ENCODE results near the gene ENOPH1.
"Not testable (repeated sequence)": the region's sequence is repeated elsewhere in the genome, so short reads cannot be mapped to it uniquely, and the experiment has no call there.

The ENOPH1 gene

DNA sequence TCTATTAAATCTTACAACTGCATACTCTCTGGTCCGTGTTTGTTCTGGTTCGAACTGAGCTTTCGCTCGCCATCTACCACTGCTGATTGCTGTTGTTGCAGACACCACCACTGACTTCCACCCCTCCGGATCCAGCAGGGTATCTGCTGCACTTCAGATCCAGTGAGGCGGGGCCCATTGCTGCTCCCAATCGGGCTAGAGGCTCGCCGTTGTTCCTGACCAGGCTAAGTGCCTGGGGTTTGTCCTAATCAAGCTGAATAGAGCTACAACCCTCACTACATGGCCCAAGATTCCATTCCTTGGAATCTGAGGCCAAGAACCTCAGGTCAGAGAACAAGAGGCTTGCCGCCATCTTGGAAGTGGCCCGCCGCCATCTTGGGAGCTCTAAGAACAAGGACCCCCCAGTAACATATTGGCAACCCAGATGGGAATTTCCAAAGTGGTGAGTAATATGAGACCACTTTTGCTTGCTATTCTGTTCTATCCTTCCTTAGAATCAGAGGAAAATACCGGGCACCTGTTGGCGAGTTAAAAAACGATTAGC lies 43.3 kb downstream of the ENOPH1 start:
- no peak for DNase-seq (ENCODE audit: low spot score)

GRCh38 chr4:82475931-82476330 lies 45.5 kb downstream of the ENOPH1 start:
- DNase-seq (ENCODE audit: low spot score) = not testable (repeated sequence)

- DNase-seq (ENCODE audit: low spot score) = not testable (repeated sequence)
These were observed 47.1 kb downstream of the ENOPH1 start for GRCh38 chr4:82477469-82477868.

DNA sequence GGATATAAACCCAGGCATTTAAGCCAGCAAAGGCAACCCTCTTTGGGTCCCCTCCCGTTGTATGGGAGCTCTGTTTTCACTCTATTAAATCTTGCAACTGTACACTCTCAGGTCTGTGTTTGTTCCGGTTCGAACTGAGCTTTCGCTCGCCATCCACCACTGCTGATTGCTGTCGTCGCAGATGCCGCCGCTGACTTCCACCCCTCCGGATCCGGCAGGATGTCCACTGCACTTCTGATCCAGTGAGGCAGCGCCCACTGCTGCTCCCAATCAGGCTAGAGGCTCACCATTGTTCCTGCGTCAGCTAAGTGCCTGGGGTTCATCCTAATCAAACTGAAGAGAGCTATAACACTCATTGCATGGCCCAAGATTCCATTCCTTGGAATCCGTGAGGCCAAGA lies 49.2 kb downstream of the ENOPH1 start:
- no peak for DNase-seq (ENCODE audit: low spot score)

- no peak for DNase-seq (ENCODE audit: low spot score)
These were observed 50.5 kb downstream of the ENOPH1 start for GRCh38 chr4:82480771-82481505.

DNA sequence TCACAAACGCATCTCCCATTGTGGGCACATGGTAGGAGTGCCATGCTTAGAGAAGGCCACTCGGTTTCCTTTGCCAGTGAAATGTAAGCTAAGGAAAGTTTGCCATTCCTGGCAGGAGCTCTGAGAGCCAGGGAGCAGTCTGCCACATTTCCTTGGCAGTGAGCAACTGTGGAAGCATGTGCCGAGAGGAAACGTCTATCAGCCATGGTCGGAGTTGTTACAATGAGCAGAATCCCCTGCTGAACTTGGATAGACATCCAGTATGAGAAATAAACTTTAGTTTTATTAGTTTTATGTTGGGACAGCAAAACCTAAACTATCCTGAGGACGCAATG lies 51.1 kb downstream of the ENOPH1 start:
- DNase-seq (ENCODE audit: low spot score) = no peak

DNA sequence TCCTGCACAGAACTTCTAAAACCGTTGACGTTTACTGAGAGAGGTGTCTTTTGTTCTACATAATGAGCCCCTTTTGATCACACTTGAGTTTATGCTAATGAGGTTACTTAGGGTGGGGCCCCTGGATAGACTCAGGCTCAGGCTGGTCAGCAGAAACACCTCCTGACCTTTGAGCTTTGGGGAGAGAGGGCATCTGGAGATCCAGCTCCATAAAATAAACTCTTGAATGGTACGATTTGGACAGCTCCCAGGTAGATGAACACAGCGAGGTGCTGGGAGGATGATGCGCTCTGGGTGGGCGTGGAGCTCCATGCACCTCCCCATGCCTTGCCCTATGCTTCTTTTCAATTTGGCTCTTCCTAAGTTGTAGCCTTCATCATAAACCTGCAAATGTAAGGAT lies 52.0 kb downstream of the ENOPH1 start:
- DNase-seq (ENCODE audit: low spot score) = no peak

GRCh38 chr4:82484996-82485783 lies 54.8 kb downstream of the ENOPH1 start:
- DNase-seq (ENCODE audit: low spot score) = no peak

- no peak for DNase-seq (ENCODE audit: low spot score)
These were observed 58.7 kb downstream of the ENOPH1 start for GRCh38 chr4:82489076-82489475.

DNA sequence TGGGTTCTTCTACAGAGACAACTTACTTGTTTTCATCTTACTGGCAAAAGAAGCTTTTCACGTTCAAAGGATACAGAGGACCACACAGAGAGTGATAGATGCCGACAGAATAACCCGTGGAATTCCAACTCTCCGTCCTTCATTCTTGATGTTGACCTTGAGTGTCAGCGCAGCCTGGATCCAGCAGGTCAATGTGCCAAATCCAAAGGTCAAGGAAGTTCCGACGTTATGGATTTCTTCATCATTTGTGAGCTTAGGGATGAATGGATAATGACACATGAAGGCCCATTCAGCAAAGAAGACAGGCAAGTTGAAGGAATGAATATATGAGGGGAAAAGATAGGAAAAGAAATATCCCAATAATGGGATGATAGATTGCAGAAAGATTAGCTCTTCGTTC lies 59.6 kb downstream of the ENOPH1 start:
- DNase-seq (ENCODE audit: low spot score) = no peak

DNA sequence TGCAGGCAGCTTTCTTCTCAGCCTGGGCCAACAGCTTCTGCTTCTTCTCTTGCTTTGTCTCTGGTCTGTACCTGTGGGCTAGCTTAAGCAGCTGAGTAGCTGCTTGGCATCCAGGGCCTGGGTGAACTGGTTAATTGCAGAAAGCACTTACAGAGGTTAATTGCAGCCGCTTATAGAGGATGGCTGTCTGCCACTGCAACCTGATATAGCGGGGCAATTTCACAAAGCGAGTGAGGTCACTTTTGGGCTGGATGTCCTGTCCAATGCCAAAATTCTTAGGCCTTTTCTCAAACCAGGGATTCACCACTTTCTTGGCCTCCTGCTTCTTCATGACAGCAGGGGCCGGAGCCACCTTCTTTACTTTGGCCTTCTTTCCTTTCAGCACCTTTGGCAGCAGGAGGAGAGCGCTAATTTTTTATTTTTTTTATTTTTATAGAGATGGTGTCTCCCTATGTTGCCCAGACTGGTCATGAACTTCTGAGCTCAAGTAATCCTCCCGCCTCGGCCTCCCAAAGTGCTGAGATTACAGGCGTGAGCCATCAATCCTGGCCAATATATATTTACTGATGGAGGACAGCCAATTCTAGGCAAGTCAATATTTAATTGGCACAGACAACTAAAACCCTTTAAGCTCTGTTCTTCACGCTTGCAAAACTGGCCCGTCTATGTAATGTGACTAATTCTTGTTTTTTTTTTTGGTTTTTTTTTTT lies 61.0 kb downstream of the ENOPH1 start:
- DNase-seq (ENCODE audit: low spot score) = no peak

DNA sequence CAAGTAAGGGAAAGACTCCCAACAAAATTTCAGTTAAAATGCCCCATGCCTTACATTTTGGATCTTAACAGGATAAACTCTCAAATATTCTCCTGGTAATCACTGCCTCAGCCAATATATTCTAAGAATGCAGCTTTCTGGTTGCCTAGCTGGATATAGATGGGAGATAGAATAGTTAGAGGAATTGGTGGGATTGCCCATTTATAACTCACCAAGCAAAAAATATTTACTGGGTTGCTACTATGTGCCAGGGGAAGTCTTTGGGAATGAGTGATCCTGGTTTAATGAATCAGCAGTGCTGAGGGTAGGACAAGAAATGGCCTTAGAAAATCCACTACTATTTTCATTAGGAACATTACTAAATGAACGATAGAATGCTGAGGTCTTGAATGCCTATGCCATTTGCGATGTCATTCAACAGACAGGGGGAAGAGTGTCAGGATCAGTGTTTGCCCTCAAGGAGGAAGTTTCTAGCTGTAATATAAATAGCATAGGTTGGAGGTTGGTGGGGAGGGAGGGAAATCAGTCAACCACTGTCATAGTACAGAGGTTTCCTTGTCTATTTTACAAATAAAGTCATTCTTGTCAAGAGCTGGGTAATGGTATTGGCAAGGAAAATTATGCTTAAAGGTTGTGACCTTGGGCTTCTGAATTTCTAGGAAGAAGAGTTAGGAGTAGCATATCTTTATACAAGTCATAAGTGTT lies 63.5 kb downstream of the ENOPH1 start:
- DNase-seq (ENCODE audit: low spot score) = no peak

GRCh38 chr4:82495666-82496065 lies 65.3 kb downstream of the ENOPH1 start:
- no peak for DNase-seq (ENCODE audit: low spot score)

DNA sequence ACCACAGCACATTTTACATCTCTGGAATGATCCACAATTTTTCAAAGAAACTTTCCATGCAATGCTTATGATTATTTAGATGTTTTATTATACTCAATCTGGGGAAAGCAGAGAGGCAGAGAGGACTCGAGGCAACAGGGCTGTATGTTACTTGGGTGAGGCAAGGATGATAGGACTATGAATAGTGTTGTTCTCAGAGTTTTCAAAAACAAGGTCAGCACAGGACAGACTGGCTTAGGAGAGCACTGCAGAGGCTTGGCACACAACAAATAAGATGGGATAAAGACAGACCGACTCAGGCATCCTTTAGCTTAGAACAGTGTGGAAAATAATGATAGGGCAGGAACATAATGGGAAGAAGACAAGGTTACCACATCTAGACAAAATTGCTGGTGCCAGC lies 66.0 kb downstream of the ENOPH1 start:
- no peak for DNase-seq (ENCODE audit: low spot score)

GRCh38 chr4:82499738-82500434 lies 69.5 kb downstream of the ENOPH1 start:
- no peak for DNase-seq (ENCODE audit: low spot score)

DNA sequence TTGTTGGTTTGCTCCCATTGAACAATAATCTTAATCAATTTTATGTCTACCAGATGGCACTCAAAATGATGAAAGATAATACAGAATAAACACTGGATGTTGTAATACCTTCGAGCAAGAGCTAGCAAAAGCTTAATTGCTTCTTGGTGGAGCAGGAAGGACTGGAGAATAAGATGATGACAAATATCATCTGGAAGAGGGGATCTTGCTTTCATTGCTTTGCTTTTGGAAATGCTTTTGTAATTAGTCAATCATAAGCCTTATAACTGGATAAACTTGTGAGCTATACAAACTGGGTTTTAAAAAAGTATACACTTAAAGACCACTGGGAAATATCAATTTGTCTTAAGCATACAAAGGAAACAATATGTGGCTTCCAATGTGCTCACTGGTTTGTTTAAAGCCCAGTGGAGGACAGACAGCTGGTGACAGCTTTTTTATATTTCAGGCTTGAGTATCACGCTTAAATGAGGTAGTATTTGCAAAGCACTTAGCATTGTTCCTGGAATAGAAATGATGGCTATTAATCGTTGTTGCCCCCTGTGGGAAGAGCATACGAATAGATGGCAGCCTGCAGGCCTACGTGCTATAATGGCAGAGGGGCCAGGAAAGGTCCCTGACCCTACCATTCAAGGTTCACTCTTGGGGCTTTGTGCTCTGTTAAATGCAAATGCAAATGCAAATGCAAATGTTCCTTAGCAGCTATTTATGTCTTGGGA lies 70.2 kb downstream of the ENOPH1 start:
- DNase-seq (ENCODE audit: low spot score) = no peak

GRCh38 chr4:82501154-82501442 lies 70.7 kb downstream of the ENOPH1 start:
- no peak for DNase-seq (ENCODE audit: low spot score)

DNA sequence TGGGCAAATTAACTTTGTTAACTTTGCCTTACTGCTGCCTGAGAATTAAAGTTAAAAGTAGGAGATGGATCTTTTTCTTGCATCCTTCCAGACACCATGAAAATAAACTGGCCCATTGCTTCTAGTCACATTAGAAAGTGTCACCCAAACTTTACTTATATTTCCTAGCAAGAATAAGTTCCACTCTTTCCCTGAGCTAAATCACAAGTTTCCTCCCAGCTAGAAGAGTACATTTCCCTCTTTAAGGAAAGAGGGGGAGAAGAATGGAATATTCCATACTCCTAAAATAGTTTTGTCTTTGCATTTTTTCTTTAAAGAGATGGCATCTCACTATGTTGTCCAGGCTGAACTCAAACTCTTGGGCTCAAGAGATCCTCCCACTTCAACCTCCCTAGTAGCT lies 77.6 kb downstream of the ENOPH1 start:
- no peak for DNase-seq (ENCODE audit: low spot score)

DNA sequence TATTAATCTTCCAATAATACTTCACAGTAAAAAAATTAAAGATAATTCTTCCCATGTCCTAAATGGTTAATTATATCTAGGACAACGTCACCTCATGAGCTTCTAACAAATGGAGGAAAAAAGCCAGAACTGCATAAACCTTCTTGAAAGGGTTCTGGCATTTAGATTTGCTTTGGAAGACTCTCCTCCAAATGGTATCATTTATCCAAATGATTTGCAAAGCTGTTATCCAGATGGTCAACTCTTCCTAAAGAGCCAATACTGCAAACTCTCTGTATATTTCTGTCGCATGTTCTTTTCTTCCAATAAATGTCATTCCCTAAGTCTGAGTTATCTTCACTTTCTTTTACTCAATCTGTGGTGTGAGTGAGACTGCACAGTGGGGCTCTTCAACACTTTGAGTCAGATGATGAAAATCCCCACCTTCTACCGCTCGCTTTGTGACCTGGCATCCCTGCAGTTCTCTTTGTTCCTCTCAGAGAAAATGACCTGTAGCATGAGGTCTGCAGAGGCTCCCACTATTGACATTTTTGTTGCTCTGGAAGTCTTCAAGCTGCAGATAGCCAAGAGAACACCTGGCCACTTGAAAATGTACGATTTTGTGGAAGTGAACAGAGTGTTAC lies 78.5 kb downstream of the ENOPH1 start:
- no peak for DNase-seq (ENCODE audit: low spot score)

- no peak for DNase-seq (ENCODE audit: low spot score)
These were observed 79.8 kb downstream of the ENOPH1 start for GRCh38 chr4:82510216-82510615.

All from iPS-NIHi11 (cell line).